Amygdala (tissue), 56 donors: ENCODE results near the gene RASGEF1C.
"Not testable (repeated sequence)": the region's sequence is repeated elsewhere in the genome, so short reads cannot be mapped to it uniquely, and the experiment has no call there.

ENCODE experiments used
- DNase-seq, 56 donors: peaks; one replicate each; lab custom pipeline; 2025; lab: John Stamatoyannopoulos, UW

RASGEF1C gene

GRCh38 chr5:180126716-180127681 is 82.0 kb downstream of the RASGEF1C start:
- peak in 18 of 56 donors; percentile 22 to 70 (median 36) for DNase-seq

DNA sequence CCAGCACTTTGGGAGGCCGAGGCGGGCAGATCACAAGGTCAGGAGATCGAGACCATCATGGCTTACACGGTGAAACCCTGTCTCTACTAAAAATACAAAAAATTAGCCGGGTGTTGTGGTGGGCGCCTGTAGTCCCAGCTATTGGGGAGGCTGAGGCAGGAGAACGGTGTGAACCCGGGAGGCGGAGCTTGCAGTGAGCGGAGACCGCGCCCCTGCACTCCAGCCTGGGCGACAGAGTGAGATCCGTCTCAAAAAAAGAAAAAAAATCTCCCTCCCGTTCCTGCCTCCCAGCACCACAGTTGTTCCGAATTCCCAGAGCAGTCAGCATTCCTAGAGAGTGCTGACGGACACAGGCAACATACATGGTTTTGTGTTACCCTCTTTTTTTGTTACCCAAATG is 82.9 kb downstream of the RASGEF1C start:
- DNase-seq: not testable (repeated sequence)

DNA sequence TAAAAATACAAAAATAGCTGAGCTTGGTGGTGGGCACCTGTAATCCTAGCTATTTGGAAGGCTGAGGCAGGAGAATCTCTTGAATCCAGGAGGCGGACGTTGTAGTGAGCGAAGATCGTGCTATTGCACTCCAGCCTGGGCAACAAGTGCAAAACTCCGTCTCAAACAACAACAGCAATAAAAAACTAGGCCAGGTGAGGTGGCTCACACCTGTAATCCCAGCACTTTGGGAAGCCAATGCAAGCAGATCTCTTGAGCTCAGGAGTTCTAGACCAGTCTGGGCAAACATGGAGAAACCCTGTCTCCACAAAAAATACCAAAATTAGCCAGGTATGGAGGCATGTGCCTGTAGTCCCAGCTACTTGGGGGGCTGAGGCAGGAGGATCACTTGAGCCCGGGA is 84.3 kb downstream of the RASGEF1C start:
- DNase-seq: not testable (repeated sequence)

DNA sequence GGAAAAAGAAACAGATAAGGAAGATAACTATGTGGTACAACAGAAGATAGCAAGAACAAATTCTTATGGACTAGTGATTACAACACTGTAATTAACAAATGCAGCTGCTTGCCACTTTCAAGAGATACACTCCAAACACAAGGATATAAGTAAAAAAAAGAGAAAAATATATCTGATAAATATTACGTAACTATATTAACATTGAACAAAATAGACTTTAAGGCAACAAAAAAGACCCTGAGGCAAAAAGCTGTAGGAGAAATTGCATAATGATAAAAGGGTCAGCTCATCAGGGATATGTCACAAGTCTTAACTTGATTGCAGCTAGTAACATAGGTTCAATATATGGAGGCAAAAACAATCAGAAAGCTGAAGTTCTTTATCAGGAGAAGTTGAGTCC is 86.1 kb downstream of the RASGEF1C start:
- DNase-seq: no peak

DNA sequence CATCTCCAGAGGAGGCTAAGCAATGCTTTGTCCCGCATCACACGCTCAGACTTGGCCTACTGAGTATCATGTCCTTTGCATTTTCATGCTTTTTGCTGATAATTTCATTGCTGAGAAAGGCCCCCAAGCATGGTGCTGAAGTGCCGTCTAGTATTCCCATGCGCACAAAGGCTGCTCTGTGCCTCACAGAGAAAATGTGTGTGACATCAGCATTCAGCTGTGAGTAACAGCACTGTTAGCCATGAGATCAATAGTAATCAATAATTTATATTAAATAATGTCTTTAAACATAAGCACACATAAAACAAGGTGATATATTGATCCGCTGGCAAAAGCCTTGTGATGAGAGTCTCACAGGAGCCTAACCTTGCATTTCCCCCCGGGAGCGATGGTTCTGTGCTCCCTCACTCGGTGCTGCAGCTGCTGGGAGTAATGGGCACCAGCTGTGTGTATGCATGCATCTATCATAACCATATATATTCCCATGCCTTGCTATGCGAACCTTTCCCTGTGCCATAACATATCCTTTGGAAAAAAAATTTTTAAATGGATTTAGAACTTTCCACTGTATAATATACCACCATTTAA is 87.1 kb downstream of the RASGEF1C start:
- DNase-seq: no peak

DNA sequence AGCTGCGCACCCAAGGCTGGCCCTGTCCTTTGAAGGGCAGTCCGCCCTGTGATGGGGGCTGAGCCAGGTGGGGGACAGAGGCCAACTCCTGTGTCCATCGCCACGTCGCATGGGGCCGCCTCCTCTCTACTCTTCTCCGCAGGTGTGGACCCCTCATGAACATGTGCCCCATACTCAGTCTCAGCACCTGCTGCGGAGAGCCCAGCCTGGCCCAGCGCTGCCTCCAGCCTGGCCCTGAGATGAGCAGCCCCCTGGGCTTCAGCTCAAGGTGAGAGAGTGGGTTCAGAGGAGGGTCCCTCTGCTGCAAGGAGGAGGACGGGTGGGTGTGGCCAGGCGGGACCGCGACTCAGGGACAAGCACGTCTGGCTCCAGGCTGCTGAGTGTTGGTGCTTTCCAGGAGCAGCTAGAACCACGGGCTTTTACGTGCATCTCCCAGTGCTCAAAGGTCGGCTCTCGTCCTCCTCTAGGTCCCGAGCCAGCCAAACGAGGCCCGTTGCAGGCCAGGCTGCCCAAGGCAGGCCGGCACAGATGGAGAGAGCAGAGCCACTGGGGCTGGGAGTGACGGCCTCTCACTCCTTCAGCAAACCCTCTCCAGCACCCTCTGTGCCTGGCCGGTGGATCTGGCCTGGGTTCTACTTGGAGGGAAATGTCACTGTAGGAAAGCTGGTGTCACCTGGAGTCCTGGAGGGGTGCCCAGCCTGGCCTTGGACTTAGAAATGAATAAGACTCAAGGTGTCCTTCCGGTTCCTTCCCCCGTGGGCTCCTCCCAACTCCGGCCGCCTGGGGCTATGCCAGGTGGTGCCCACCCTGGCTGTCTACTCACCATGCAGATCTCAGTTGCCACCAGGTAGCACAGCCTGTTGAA is 88.5 kb downstream of the RASGEF1C start:
- DNase-seq: no peak

- DNase-seq: no peak
These were observed 89.1 kb downstream of the RASGEF1C start for GRCh38 chr5:180119903-180120236.

GRCh38 chr5:180119031-180119902 is 89.7 kb downstream of the RASGEF1C start:
- no peak for DNase-seq

GRCh38 chr5:180118391-180118791 is 90.6 kb downstream of the RASGEF1C start:
- DNase-seq: no peak

DNA sequence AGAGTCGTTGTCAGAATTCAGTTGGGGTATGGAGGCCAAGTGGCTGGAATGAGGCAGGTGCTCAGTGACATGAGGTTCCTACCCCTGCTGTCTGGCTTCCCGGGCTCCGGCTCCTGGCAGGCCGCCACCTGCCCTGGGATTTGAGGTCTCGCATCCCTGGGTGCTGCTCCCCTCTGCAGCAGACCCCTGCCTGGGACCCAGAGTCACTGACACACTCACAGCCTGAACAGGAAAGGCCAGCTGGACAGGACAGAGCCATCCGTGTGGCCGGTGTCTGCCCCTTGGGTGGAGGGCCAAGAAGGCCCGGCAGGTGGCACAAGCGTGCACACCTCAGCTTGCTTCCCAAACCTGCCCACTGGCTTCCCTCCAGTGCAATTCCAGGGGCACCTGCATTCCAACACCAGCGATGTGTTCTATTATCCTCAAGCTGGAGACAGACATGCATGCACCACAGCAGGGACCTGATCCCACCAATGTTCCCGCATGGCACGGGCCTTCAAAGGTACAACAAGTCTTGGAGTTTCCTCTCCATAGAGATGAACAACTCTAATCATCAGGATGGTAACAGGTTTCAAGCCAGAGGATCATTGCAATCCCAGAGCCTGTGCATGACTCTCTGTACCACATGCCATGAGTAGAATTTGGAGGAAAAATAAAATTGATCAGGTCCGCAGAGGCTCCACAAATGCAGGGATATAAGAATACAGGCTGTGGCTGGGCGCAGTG is 91.8 kb downstream of the RASGEF1C start:
- no peak for DNase-seq

DNA sequence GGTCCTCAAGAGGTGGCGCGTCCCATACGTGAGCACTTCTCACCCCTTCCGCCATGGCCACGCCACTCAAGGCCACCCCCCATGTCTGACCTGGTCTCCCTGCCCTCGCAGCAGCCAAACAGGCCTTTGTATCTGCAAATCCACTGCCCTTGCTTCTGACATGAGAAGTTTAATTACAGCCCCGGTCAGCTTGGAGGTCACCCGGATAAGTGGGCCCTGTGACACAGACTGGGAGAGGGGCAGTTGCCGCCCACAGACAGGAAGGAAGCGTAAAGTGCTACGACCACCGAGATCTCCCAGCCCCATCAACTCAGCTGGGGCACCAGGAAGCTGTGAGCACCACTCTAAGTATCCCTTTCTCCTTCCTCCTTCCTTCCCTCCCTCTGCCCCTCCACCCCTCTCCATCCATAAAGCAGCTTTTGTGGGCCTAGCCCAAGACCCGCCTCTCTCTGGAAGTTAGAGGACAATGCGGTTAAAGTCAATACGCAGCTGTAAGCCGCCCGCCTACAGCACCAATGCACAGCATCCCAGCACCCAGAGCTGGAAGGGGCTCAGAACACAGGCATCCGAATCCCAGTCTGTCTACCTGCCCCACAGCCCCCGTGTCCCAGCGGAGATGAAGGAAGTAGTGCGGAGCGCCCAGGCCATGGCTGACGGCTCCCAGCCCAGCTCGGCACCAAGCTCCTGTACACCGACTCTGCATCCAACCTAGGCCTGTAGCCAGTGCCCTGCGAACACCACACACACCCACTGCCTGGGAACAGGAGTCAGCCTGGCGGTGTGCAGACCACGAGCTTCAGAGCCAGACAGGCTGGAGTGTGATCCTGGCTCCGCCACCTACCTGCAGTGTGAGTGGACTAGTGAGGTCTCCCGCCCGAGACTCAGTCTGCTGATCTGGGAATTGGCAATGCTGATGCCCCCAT is 92.7 kb downstream of the RASGEF1C start:
- DNase-seq: no peak

- no peak for DNase-seq
These were observed 93.5 kb downstream of the RASGEF1C start for GRCh38 chr5:180115326-180116076.

DNA sequence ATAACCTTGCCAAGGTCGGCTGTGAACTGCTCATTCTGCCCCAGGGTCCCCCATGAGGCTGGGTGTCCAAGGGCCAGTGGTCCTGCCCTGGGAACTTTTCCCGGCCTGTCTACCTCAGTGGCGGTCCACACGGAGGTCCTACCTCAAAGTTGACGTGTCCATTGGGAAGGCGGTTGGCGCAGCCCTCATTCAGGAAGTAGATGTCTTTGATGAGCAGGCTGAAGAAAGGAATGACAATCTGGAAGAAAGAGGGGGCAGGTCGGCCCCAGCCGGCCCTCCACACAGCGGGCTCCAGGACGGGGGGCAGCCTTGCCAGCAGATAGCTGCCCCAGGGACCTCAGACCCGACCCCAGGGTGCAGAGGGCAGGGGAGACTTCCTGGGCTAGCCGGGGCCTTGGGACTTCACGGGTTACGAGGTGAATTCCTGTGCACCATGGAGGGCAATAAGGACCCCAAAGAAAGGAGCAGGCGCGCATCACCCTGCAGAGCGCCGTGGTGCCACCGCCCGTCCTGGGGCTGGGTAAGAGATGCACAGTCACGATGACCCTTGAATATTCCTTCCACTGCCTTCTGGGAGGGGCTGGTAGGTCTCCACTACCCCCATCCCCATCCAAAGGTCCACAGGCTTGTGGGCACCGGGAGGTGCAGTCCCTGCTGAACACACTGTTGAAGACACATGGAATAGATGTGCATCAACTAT is 94.6 kb downstream of the RASGEF1C start:
- DNase-seq: no peak

- no peak for DNase-seq
These were observed 95.2 kb downstream of the RASGEF1C start for GRCh38 chr5:180113660-180114303.

DNA sequence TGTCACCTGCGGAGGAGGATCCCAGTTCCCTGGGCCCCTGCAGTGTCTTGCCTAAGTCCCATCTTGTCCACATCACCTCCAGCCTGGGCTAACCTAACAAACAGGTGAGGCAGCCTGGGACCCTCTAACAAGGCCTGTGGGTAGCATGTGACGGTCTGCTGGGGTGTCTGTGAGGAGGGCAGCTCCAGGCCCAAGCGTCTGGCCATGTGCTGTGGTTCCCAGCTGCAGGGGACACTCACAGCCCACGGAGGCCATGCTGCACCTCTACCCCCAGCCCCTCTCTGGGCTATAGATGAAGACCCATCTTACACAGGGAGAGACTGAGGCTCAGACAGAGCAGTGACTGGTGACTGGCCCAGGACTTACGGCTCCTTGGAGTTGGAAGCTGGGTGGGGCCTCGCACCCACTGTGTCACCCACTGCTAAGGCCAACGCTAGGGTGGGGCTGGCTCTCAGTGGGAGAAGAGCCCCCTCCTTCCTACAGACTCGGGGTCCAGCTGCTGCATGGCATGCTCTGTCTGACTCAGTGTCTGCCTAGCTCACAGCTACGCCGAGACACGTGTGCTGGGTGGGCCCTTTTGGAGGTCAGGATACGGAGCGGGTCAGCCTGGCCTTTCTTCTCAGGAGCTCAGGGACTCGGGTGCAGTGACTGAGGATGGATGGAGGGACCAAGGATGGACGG is 96.7 kb downstream of the RASGEF1C start:
- DNase-seq: no peak
